H7 (cell line): ENCODE results near the gene DYNC2I2. TPM values are rescaled to one million over a fixed set of nuclear protein-coding genes. Genes with fewer than 3 reads are reported as not detected.

Experiments used
- DNase-seq: peaks from one replicate; pipeline ENCODE4 v3.0.0; 2012
- H3K27me3 ChIP-seq: 2 replicates; pipeline ENCODE4 v1.6.0; 2011; ENCODE audit warnings: mild to moderate bottlenecking, low read length; ENCODE audit not compliant: control insufficient read depth, insufficient read depth
- H3K36me3 ChIP-seq: replicated peaks from 2 replicates; pipeline ENCODE4 v1.5.1; 2011; ENCODE audit warnings: low read length; ENCODE audit not compliant: control insufficient read depth, insufficient read depth
- H3K4me3 ChIP-seq: 2 replicates; pipeline ENCODE4 v1.5.1; 2011; ENCODE audit warnings: low read depth, mild to moderate bottlenecking, control low read depth, low read length, moderate library complexity; ENCODE audit not compliant: insufficient read depth
- total RNA-seq: library from RNA; depleted of rRNA; stranded (reverse); fragments of >200 nt; shearing (Covaris generic); gene quantifications from 2 replicates; pipeline ENCODE4 v1.2.3, GENCODE V29; 2014

Gene DYNC2I2
- total RNA-seq, 1 experiment from 2014 or later: 113 TPM

DNA sequence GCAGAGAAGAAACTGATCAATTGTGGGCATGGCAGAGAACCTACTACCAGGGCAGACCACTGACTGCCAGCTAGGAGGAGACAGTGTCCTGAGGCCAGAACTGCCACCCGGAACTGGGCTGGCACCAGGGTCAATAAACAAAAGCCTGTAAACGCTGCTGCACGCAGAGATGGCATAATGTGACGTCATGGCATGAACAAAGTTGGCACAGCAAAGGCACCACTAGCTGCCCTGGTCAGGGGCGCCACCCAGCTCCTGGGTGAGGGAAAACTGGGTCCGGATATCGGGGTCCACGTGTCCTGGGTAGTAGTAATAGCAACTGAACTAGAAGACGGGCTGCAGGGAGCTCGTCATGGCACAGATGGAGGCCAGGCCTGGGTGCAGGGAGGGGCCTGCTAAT is 32.1 kb downstream of the DYNC2I2 start:
- no peak overlapping the region for H3K4me3 ChIP-seq
- no peaks in the 10 kb centered on the region for H3K27me3 ChIP-seq
- no peak for DNase-seq
- H3K36me3 ChIP-seq: peaks cover 48% of the 10 kb centered on the region

DNA sequence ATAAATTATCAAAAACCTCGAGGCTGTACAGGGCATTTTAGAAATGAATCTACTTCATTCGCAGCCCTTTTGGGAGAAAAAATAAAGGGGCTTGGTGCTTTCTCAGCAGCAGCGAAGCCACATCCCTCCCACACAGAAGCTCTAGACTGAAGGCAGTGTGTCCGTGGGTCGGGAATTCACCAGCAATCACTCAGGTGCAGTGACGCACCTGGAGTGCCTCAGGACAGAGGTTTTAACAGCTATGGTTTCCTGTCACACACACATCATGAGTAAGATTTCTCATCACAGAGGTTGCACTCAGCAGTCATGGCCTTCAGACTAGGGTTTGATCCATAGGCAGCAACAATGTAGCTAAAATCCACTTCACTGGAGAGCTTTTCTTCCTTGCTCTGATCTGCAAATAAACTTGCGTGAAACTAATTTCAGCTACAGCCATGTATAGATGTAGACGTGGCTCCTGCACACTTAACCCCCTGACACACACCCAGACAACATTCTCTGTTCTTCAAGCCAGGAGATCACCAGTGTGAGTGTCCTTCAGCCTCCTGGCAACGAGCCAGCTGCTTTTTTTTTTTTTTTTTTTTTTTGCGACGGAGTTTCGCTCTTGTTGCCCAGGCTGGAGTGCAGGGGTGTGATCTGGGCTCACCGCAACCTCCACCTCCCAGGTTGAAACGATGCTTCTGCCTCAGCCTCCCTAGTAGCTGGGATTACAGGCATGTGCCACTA is 34.8 kb downstream of the DYNC2I2 start:
- no peaks in the 10 kb centered on the region for H3K27me3 ChIP-seq
- no peak overlapping the region for H3K4me3 ChIP-seq
- no peak for DNase-seq
- H3K36me3 ChIP-seq: peaks cover 60% of the 10 kb centered on the region

DNA sequence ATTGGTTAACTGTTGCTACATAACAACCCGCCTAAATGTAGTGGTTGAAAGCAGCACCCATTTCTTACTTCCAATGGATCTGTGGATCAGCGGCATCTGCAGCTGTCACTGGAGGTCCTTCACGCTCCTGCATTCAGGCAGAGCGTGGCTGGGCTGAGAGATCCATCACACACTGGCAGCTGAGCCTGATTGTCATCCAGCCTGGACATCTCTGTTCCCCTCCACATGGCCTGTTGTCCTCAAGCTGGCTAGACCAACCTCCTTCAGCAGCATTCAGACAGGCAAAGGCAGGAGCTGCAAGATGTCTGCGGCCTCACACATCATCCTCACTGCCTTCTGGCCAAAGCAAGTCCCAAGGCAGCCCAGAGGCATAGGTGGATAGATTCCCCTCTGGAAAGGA is 36.9 kb downstream of the DYNC2I2 start:
- H3K36me3 ChIP-seq: peaks cover 49% of the 10 kb centered on the region
- H3K4me3 ChIP-seq: no peak overlapping the region
- H3K27me3 ChIP-seq: no peaks in the 10 kb centered on the region
- no peak for DNase-seq

DNA sequence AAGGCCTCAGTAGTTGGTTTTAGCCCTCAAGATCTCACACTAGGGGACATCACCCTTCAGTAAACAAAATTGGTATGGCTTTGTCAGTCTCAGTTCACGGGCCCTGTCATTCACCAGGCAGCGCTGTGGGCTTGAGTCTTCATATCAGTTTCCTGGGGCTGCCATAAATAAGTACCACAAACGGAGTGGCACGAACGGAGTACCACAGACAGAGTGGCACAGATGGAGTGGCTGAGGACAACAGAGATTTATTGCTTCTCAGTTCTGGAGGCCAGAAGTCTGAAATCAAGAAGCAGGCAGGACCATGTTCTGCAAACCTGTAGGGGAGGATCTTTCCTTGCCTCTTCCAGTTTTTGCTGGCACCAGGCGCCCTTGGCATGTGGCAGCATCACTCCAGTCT is 37.5 kb downstream of the DYNC2I2 start:
- no peaks in the 10 kb centered on the region for H3K27me3 ChIP-seq
- H3K4me3 ChIP-seq: no peak overlapping the region
- H3K36me3 ChIP-seq: peaks cover 48% of the 10 kb centered on the region
- DNase-seq: no peak

DNA sequence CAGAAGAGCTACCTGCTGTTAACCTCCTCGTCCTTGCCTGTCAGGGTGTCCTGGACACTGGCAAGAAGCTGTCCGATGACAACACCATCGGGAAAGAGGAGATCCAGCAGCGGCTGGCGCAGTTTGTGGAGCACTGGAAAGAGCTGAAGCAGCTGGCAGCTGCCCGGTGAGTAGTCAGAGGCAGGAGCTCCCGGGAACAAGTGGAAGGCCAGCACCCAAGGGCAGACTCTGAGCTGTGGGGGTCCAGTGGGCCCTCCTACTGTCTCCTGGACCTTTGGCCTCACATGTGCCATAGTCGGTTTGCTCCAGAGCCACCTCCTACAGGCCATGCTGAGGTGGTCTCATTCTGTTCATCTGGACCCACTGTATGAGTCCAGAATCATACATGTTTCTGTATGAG is 38.7 kb downstream of the DYNC2I2 start:
- Histone ChIP-seq H3K4me3 (no peak overlapping the region), H3K36me3 (peaks cover 54% of the 10 kb centered on the region), H3K27me3 (no peaks in the 10 kb centered on the region)
- no peak for DNase-seq

DNA sequence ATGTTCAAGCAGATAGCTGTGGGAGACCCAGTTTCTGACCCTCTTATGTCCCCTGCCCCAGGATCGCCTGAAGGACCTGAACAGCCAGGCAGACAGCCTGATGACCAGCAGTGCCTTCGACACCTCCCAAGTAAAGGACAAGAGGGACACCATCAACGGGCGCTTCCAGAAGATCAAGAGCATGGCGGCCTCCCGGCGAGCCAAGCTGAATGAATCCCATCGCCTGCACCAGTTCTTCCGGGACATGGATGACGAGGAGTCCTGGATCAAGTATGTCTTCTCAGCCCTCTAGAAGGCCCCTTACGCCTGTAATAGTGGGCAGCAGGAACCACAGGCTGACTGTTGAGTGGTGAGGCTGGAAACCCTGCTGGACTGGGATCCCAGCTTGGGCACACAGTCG is 41.1 kb downstream of the DYNC2I2 start:
- peaks cover 56% of the 10 kb centered on the region for H3K36me3 ChIP-seq
- no peaks in the 10 kb centered on the region for H3K27me3 ChIP-seq
- no peak for DNase-seq
- H3K4me3 ChIP-seq: no peak overlapping the region

DNA sequence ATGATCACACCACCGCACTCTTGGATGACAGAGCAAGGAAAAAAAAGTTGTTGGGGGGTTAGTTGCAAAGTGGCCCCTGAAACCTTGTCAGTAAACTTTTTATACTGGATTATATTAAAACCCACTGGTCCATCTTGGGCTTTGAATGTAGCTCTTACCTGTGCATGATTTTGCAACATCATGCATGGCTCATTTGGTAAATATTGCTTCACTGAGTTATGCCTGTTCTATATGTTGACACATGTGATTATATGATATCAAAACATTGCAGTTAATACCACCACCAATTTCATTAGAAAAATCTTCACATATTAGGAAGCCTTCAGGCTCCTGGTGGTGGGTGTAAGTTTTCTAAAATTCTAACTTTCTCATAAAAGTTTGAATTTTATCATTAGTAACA is 41.9 kb downstream of the DYNC2I2 start:
- Histone ChIP-seq H3K36me3 (peaks cover 57% of the 10 kb centered on the region), H3K27me3 (no peaks in the 10 kb centered on the region), H3K4me3 (no peak overlapping the region)
- no peak for DNase-seq

DNA sequence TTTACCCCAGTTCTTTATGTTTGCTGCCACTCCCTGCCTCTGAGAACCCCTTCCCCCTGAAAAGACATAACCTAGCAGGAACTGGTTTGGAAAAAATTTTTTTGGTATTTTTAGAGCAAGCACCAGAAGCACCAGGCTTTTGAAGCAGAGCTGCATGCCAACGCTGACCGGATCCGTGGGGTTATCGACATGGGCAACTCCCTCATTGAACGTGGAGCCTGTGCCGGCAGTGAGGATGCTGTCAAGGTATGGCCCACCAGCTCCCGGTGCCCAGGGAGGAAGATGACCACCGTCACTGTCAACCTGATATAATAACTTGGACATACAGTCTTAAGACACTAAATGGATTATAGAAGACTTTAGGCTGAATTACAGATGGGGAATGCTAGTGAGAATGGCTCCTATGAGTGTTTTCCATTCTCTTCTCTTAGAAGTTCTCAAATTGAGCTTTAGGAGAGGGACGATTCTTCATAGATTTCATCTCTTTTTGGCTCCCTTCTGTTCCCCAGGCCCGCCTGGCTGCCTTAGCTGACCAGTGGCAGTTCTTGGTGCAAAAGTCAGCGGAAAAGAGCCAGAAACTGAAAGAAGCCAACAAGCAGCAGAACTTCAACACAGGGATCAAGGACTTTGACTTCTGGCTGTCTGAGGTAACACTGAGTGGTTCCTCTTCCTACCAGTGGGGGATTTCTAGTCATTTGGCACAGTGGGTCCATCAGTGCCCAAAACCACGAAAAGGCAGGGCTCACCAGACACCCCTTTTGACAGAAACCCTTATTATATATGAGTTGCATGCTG is 44.9 kb downstream of the DYNC2I2 start:
- no peak for DNase-seq
- Histone ChIP-seq H3K36me3 (peaks cover 53% of the 10 kb centered on the region), H3K4me3 (no peak overlapping the region), H3K27me3 (no peaks in the 10 kb centered on the region)

DNA sequence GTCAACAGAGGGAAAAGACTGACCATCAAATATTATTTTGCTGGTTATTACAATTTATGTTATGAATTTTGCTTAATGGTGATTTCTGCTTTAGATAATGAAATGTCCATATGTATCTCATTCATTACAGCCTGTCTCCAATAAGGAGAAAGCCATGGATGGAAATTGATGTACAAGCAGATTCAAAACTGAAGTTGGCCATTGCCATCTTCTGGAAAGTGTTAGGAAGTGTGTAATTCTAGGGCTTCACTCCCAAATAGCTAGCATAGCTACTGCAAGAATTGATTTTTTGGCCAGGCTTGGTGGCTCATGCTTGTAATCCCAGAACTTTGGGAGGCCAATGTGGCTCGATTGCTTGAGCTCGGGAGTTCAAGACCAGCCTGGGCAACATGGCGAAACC is 45.8 kb downstream of the DYNC2I2 start:
- Histone ChIP-seq H3K36me3 (peaks cover 52% of the 10 kb centered on the region), H3K4me3 (no peak overlapping the region)
- DNase-seq: no peak

DNA sequence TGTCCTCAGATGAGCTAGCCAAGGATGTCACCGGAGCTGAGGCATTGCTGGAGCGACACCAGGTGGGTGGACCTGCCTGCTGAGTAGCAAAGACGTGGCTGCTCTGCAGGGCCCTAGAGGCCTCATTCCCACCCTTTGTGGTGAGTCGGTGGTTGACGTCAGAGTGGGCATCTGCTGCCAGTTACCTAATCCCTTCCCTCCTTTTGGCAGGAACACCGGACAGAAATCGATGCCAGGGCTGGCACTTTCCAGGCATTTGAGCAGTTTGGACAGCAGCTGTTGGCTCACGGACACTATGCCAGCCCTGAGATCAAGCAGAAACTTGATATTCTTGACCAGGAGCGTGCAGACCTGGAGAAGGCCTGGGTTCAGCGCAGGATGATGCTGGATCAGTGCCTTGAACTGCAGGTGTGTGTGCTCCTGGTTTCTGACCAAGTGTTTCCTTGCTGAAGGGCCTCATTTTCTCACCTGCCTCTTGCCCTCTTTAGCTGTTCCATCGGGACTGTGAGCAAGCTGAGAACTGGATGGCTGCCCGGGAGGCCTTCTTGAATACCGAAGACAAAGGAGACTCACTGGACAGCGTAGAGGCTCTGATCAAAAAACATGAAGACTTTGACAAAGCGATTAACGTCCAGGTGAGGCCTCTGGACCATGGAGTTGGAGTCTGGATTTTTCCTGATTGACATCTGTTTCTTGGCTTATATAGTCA is 48.9 kb downstream of the DYNC2I2 start:
- no peak for DNase-seq
- Histone ChIP-seq H3K4me3 (no peak overlapping the region), H3K36me3 (peaks cover 52% of the 10 kb centered on the region), H3K27me3 (no peaks in the 10 kb centered on the region)

More for the DNA sequence above, 45.8 kb downstream of the DYNC2I2 start:
- H3K27me3 ChIP-seq: no peaks in the 10 kb centered on the region

DNA sequence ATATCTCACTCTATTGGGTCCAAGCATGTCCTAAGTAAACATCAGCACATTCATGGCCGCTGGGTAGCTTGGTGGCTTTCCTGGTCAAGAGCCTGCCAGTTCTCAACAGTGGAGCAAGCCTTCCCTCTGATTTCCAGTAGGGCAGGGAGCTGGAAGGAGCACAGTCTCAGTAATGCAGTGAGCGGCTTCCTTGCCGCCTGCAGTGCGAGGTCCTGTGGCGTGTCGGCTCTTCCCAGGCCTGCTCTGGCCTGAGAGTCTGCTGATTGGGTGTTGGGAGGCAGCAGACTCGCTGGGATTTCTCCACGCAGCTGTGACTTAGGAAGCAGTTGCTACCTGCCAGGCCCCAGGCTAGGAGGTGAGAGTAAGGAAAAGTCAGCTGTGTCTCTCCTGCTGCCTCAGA is 53.0 kb downstream of the DYNC2I2 start:
- no peak overlapping the region for H3K4me3 ChIP-seq
- DNase-seq: no peak
- H3K27me3 ChIP-seq: no peaks in the 10 kb centered on the region
- H3K36me3 ChIP-seq: peaks cover 45% of the 10 kb centered on the region

DNA sequence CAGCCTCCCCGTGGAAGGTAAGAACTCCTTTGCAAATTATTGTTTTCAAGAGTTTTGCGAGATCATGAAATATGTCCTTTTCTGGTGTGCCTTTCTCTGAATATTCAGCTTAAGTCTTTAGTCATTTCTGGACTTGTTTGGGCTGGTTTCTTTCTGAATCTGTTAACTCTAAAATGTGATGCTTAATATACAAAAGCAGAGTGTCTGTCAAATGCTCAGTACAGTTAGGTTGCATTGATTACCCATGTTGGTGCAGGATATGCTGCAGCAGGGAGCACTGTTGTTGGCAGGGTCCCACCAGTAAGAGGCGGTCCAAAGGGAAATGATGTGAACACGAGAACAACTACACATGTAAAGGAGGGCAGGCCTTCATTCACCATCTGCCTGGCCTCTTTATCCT is 56.5 kb downstream of the DYNC2I2 start:
- Histone ChIP-seq H3K27me3 (no peaks in the 10 kb centered on the region), H3K4me3 (no peak overlapping the region), H3K36me3 (peaks cover 32% of the 10 kb centered on the region)
- no peak for DNase-seq

DNA sequence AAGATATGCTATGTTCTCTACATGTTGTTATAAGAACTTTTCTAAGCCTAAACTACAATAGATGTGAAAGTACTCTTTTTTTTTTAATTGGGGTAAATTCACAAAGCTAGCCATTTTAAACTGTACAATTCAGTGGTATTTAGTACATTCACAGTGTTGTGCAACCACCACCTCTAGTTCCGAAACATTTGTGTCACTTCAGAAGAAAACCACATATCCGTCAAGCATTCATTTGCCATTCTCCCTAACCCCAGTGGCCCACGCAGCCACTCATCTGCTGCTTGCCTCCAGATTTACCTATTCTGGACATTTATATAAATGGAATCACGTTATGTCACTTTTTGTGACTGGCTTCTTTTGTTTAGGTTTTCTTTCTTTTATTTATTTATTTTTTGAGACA is 61.2 kb downstream of the DYNC2I2 start:
- Histone ChIP-seq H3K36me3 (peaks cover 42% of the 10 kb centered on the region), H3K4me3 (no peak overlapping the region)
- no peak for DNase-seq

DNA sequence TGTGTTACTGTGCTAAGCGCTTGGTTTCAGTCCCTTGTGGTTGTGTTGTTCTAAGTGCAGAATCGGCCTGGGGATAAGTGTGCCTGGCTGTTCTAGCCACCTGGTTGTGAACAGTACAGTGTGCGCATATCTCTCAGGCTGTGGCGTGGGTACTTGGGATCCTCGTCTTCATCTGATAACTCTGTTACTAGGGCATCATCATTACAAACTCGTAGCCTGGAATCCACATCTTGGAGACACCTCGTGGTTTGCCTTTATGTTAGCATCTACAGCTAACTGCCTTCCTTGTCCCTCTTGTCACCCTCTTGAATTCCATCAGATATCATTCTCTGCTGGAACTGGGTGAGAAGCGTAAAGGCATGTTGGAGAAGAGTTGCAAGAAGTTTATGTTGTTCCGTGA is 62.8 kb downstream of the DYNC2I2 start:
- H3K27me3 ChIP-seq: no peaks in the 10 kb centered on the region
- peaks cover 36% of the 10 kb centered on the region for H3K36me3 ChIP-seq
- H3K4me3 ChIP-seq: no peak overlapping the region
- no peak for DNase-seq

More for the DNA sequence above, 61.2 kb downstream of the DYNC2I2 start:
- H3K27me3 ChIP-seq: no peaks in the 10 kb centered on the region

DNA sequence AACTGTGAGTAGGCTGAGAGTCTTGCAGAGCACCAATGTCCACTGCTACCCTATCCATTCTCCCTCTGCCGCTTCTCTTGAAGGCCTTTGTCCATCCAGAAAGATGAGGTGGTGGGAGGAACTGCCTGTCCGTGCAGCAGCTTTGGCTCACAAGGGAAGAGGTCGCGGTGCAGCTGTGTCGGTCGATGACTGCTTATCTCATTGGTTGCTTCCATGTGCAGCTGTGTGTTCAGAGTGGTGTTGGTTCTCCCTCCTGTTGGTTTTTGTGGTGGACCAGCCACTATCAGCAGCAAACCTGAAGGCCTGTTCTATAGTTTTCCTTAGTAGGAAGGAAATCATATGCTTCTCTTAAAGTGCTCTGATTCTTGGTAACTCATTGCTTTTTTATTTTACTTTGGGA is 63.6 kb downstream of the DYNC2I2 start:
- Histone ChIP-seq H3K36me3 (peaks cover 34% of the 10 kb centered on the region), H3K4me3 (no peak overlapping the region), H3K27me3 (no peaks in the 10 kb centered on the region)
- no peak for DNase-seq
